Activated CD4-positive, alpha-beta T cell treated with anti-CD3 and anti-CD28 coated beads, Interleukin-2, amount 10 ng/mL, durations not matched to agents 24 days and 14 days (primary cell): ENCODE results near the gene MPDU1. TPM values are rescaled to one million over a fixed set of nuclear protein-coding genes. Genes with fewer than 3 reads are reported as not detected.

Source experiments
- DNase-seq: peaks from one replicate; pipeline ENCODE4 v3.0.0; 2022
- H3K27ac Mint-ChIP-seq: one replicate; pipeline ENCODE4 v1.8.0; 2022; ENCODE audit warnings: mild to moderate bottlenecking, mixed read lengths
- H3K27me3 Mint-ChIP-seq: one replicate; pipeline ENCODE4 v1.8.0; 2022; ENCODE audit warnings: mixed read lengths
- H3K36me3 Mint-ChIP-seq: one replicate; pipeline ENCODE4 v1.8.0; 2022; ENCODE audit warnings: low read depth, mild to moderate bottlenecking, mixed read lengths
- H3K4me1 Mint-ChIP-seq: one replicate; pipeline ENCODE4 v1.8.0; 2021; ENCODE audit warnings: mixed read lengths
- H3K4me3 Mint-ChIP-seq: one replicate; pipeline ENCODE4 v1.8.0; 2022; ENCODE audit warnings: mild to moderate bottlenecking, moderate library complexity, mixed read lengths
- H3K9me3 Mint-ChIP-seq: one replicate; pipeline ENCODE4 v1.8.0; 2021; ENCODE audit warnings: mixed read lengths
- intact Hi-C: fragments of 100-400 bp; cut with micrococcal nuclease; formaldehyde crosslinking; loops from one replicate; pipeline ENCODE4 v1.15.1; 2023
- total RNA-seq: library from RNA; stranded (reverse); gene quantifications from 2 replicates; pipeline ENCODE4 v1.2.3, GENCODE V29; 2022

Gene MPDU1
- total RNA-seq, 1 donor from 2014 or later, result 92.5 TPM

- Mint-ChIP-seq H3K36me3 (peaks cover 33% of the 10 kb centered on the region), H3K9me3 (no peaks in the 10 kb centered on the region), H3K4me1 (peaks cover 58% of the 10 kb centered on the region), H3K4me3 (no peak overlapping the region), H3K27ac (no peak overlapping the region), H3K27me3 (no peaks in the 10 kb centered on the region)
- DNase-seq, result no peak
- intact Hi-C loops, result no loop called here
Observed at GRCh38 chr17:7556627-7557026, 27.0 kb upstream of the MPDU1 start.

- Mint-ChIP-seq H3K27ac (no peak overlapping the region), H3K27me3 (no peaks in the 10 kb centered on the region), H3K36me3 (peaks cover 33% of the 10 kb centered on the region), H3K9me3 (no peaks in the 10 kb centered on the region), H3K4me1 (peaks cover 53% of the 10 kb centered on the region), H3K4me3 (no peak overlapping the region)
- intact Hi-C loops, result no loop called here
- DNase-seq, result no peak
Observed at GRCh38 chr17:7557147-7557764, 26.4 kb upstream of the MPDU1 start.

GRCh38 chr17:7557775-7558543 is 25.7 kb upstream of the MPDU1 start:
- Mint-ChIP-seq H3K4me3 (peak overlapping the region; percentile 62), H3K4me1 (peaks cover 52% of the 10 kb centered on the region), H3K36me3 (peaks cover 36% of the 10 kb centered on the region), H3K27me3 (peaks cover 2% of the 10 kb centered on the region), H3K9me3 (no peaks in the 10 kb centered on the region), H3K27ac (peak overlapping the region; percentile 81)
- DNase-seq, result peak; percentile 69
- intact Hi-C loops, result no loop called here

- DNase-seq, result no peak
- Mint-ChIP-seq H3K36me3 (peaks cover 34% of the 10 kb centered on the region), H3K4me1 (peaks cover 47% of the 10 kb centered on the region), H3K4me3 (peak within 1 kb of the TSS; percentile 62), H3K9me3 (no peaks in the 10 kb centered on the region), H3K27ac (peak within 1 kb of the TSS; percentile 81), H3K27me3 (peaks cover 2% of the 10 kb centered on the region)
- intact Hi-C loops, result no loop called here
Observed at GRCh38 chr17:7558544-7559319, 24.9 kb upstream of the MPDU1 start, which contains the start of gene TNFSF13. Gene TNFSF13 (plus strand): TSS chr17:7558750. CDS start chr17:7559040, 290 bp downstream.

- H3K27ac Mint-ChIP-seq, result no peak overlapping the region
- H3K4me3 Mint-ChIP-seq, result no peak overlapping the region
- intact Hi-C loops, result loop anchor here (2.0 to 5.0 kb wide), 2 partner anchors 75 to 307 kb away; partner anchors contain the start of genes CTDNEP1, ELP5 and POLR2A
- no peaks in the 10 kb centered on the region for H3K9me3 Mint-ChIP-seq
- H3K4me1 Mint-ChIP-seq, result peaks cover 47% of the 10 kb centered on the region
- H3K36me3 Mint-ChIP-seq, result peaks cover 39% of the 10 kb centered on the region
- H3K27me3 Mint-ChIP-seq, result peaks cover 2% of the 10 kb centered on the region
- DNase-seq, result peak; percentile 59
Observed at GRCh38 chr17:7559320-7560171, 24.1 kb upstream of the MPDU1 start.

GRCh38 chr17:7560172-7561027 is 23.3 kb upstream of the MPDU1 start:
- H3K27ac Mint-ChIP-seq, result peak overlapping the region; percentile 99
- intact Hi-C loops, result loop anchor here (1.0 to 5.0 kb wide), 9 partner anchors 8 to 308 kb away; partner anchors contain the start of genes CTDNEP1, ELP5, POLR2A and WRAP53
- DNase-seq, result peak; percentile 89
- H3K9me3 Mint-ChIP-seq, result no peaks in the 10 kb centered on the region
- peaks cover 2% of the 10 kb centered on the region for H3K27me3 Mint-ChIP-seq
- H3K36me3 Mint-ChIP-seq, result peaks cover 41% of the 10 kb centered on the region
- H3K4me1 Mint-ChIP-seq, result peaks cover 43% of the 10 kb centered on the region
- peak overlapping the region; percentile 97 for H3K4me3 Mint-ChIP-seq

GRCh38 chr17:7561028-7561575 is 22.6 kb upstream of the MPDU1 start:
- peak overlapping the region; percentile 97 for H3K4me3 Mint-ChIP-seq
- H3K27ac Mint-ChIP-seq, result peak overlapping the region; percentile 99
- intact Hi-C loops, result loop anchor here (1.0 to 5.0 kb wide), 9 partner anchors 9 to 309 kb away; partner anchors contain the start of genes CTDNEP1, ELP5, POLR2A and WRAP53
- H3K9me3 Mint-ChIP-seq, result no peaks in the 10 kb centered on the region
- peaks cover 39% of the 10 kb centered on the region for H3K4me1 Mint-ChIP-seq
- peaks cover 2% of the 10 kb centered on the region for H3K27me3 Mint-ChIP-seq
- DNase-seq, result peak; percentile 96
- peaks cover 44% of the 10 kb centered on the region for H3K36me3 Mint-ChIP-seq

GRCh38 chr17:7561589-7562207 is 22.0 kb upstream of the MPDU1 start, which contains the start of gene SENP3:
Gene SENP3 (plus strand): TSS chr17:7561919. CDS start chr17:7563077, 1,158 bp downstream.
- peaks cover 2% of the 10 kb centered on the region for H3K27me3 Mint-ChIP-seq

GRCh38 chr17:7562208-7562605 is 21.4 kb upstream of the MPDU1 start:
- Mint-ChIP-seq H3K27ac (peak overlapping the region; percentile 92), H3K9me3 (no peaks in the 10 kb centered on the region), H3K4me1 (peaks cover 35% of the 10 kb centered on the region), H3K4me3 (peak overlapping the region; percentile 97), H3K27me3 (peaks cover 2% of the 10 kb centered on the region), H3K36me3 (peaks cover 46% of the 10 kb centered on the region)
- intact Hi-C loops, result loop anchor here (5.0 kb wide), 1 partner anchor 310 kb away; the partner anchor contains the start of genes CTDNEP1 and ELP5
- peak; percentile 71 for DNase-seq

More at GRCh38 chr17:7561589-7562207, 22.0 kb upstream of the MPDU1 start, which contains the start of gene SENP3:
- H3K9me3 Mint-ChIP-seq, result no peaks in the 10 kb centered on the region
- H3K4me1 Mint-ChIP-seq, result peaks cover 36% of the 10 kb centered on the region
- H3K36me3 Mint-ChIP-seq, result peaks cover 42% of the 10 kb centered on the region
- intact Hi-C loops, result loop anchor here (1.0 to 5.0 kb wide), 9 partner anchors 9 to 309 kb away; partner anchors contain the start of genes CTDNEP1, ELP5, POLR2A and WRAP53
- peak; percentile 98 for DNase-seq
- peak within 1 kb of the TSS; percentile 99 for H3K27ac Mint-ChIP-seq
- H3K4me3 Mint-ChIP-seq, result peak within 1 kb of the TSS; percentile 97

- DNase-seq, result peak; percentile 61
- Mint-ChIP-seq H3K9me3 (no peaks in the 10 kb centered on the region), H3K4me1 (peaks cover 35% of the 10 kb centered on the region), H3K27ac (peak overlapping the region; percentile 92), H3K36me3 (peaks cover 48% of the 10 kb centered on the region), H3K4me3 (peak overlapping the region; percentile 97), H3K27me3 (peaks cover 2% of the 10 kb centered on the region)
- intact Hi-C loops, result loop anchor here (5.0 kb wide), 1 partner anchor 311 kb away; the partner anchor contains the start of genes CTDNEP1 and ELP5
Observed at GRCh38 chr17:7563115-7563869, 20.4 kb upstream of the MPDU1 start.

GRCh38 chr17:7569571-7569970 is 14.1 kb upstream of the MPDU1 start:
- Mint-ChIP-seq H3K36me3 (peaks cover 71% of the 10 kb centered on the region), H3K9me3 (no peaks in the 10 kb centered on the region), H3K4me1 (peaks cover 30% of the 10 kb centered on the region), H3K27ac (no peak overlapping the region), H3K4me3 (no peak overlapping the region), H3K27me3 (peaks cover 2% of the 10 kb centered on the region)
- intact Hi-C loops, result no loop called here
- DNase-seq, result no peak
